Osteoblast (primary cell): ENCODE measurements around the gene CCL13. TPM values are rescaled to one million over a fixed set of nuclear protein-coding genes. Genes with fewer than 3 reads are reported as not detected.
"Not testable (repeated sequence)": the region's sequence is repeated elsewhere in the genome, so short reads cannot be mapped to it uniquely, and the experiment has no call there.

ENCODE experiments used
- DNase-seq: peaks from one replicate; pipeline ENCODE4 v3.0.0; 2011; ENCODE audit warnings: low spot score, mixed read lengths; ENCODE audit not compliant: insufficient read length; ENCODE audit errors: missing footprints
- H2AFZ ChIP-seq: 2 replicates; pipeline ENCODE4 v1.6.0; 2011; ENCODE audit warnings: mild to moderate bottlenecking, low read length
- H3K27ac ChIP-seq: 2 replicates; pipeline ENCODE4 v1.5.1; 2011; ENCODE audit warnings: mild to moderate bottlenecking, low read depth, low read length, moderate library complexity
- H3K27me3 ChIP-seq: 2 replicates; pipeline ENCODE4 v1.6.0; 2012; ENCODE audit warnings: mild to moderate bottlenecking, control low read depth, inconsistent platforms, low read length, moderate library complexity; ENCODE audit not compliant: insufficient read depth
- H3K36me3 ChIP-seq: 2 replicates; pipeline ENCODE4 v1.5.1; 2011; ENCODE audit warnings: mild to moderate bottlenecking, low read length, control low read depth, moderate library complexity; ENCODE audit not compliant: insufficient read depth
- H3K4me1 ChIP-seq: 2 replicates; pipeline ENCODE4 v1.5.1; 2011; ENCODE audit warnings: mild to moderate bottlenecking, low read length, control low read depth, moderate library complexity; ENCODE audit not compliant: insufficient read depth
- H3K4me2 ChIP-seq: 2 replicates; pipeline ENCODE4 v1.6.0; 2011; ENCODE audit warnings: mild to moderate bottlenecking, low read length; ENCODE audit not compliant: insufficient read depth
- H3K4me3 ChIP-seq: fragments of 200-600 bp; sonication (generic); 3 replicates; pipeline ENCODE4 v1.5.1; 2012; ENCODE audit warnings: mild to moderate bottlenecking, low read length, inconsistent platforms; ENCODE audit not compliant: insufficient read depth
- H3K79me2 ChIP-seq: 2 replicates; pipeline ENCODE4 v1.6.0; 2012; ENCODE audit warnings: mild to moderate bottlenecking, low read length, control low read depth, inconsistent platforms; ENCODE audit not compliant: insufficient read depth
- H3K9me3 ChIP-seq: 2 replicates; pipeline ENCODE4 v1.5.1; 2011; ENCODE audit warnings: low read depth, low read length, control low read depth
- H4K20me1 ChIP-seq: 2 replicates; pipeline ENCODE4 v1.6.0; 2012; ENCODE audit warnings: mild to moderate bottlenecking, low read length, control low read depth; ENCODE audit not compliant: insufficient read depth
- CTCF ChIP-seq: IDR thresholded peaks from 2 replicates; pipeline ENCODE4 v1.5.1; 2011; ENCODE audit warnings: mild to moderate bottlenecking, low read depth, low read length, moderate library complexity; ENCODE audit errors: extremely low read depth
- total RNA-seq: library from RNA; depleted of rRNA; stranded (reverse); fragments of >200 nt; gene quantifications from 2 replicates; pipeline ENCODE4 v1.2.3, GENCODE V29; 2012

CCL13 gene
- total RNA-seq, 1 donor, result 0.36 TPM

- H3K27ac ChIP-seq, result no peak within 1 kb of the TSS
- H3K4me2 ChIP-seq, result no peak within 1 kb of the TSS
- H2AFZ ChIP-seq, result no peak within 1 kb of the TSS
- no peaks in the 10 kb centered on the region for H3K9me3 ChIP-seq
- no peaks in the 10 kb centered on the region for H3K79me2 ChIP-seq
- no peaks in the 10 kb centered on the region for H4K20me1 ChIP-seq
- H3K4me3 ChIP-seq, result no peak within 1 kb of the TSS
- peaks cover 2% of the 10 kb centered on the region for H3K4me1 ChIP-seq
- DNase-seq, result no peak
- no peak for TF ChIP-seq CTCF
- H3K36me3 ChIP-seq, result no peaks in the 10 kb centered on the region
- H3K27me3 ChIP-seq, result no peaks in the 10 kb centered on the region
These were observed 37.2 kb upstream of the CCL13 start, which contains the start of gene CCL8 for GRCh38 chr17:34319039-34319483. TSS of gene CCL8 (plus strand) at chr17:34319435. CDS start at chr17:34319502, 67 bp downstream.

GRCh38 chr17:34321964-34322363, 34.3 kb upstream of the CCL13 start:
- H3K4me1 ChIP-seq, result no peaks in the 10 kb centered on the region
- no peak for DNase-seq
- no peak overlapping the region for H3K27ac ChIP-seq
- H3K9me3 ChIP-seq, result no peaks in the 10 kb centered on the region
- no peak overlapping the region for H2AFZ ChIP-seq
- no peak overlapping the region for H3K4me3 ChIP-seq
- H3K27me3 ChIP-seq, result no peaks in the 10 kb centered on the region
- no peak for TF ChIP-seq CTCF
- H3K79me2 ChIP-seq, result no peaks in the 10 kb centered on the region
- no peaks in the 10 kb centered on the region for H3K36me3 ChIP-seq
- no peaks in the 10 kb centered on the region for H4K20me1 ChIP-seq
- no peak overlapping the region for H3K4me2 ChIP-seq

- H4K20me1 ChIP-seq, H3K27me3 ChIP-seq, H3K4me3 ChIP-seq, H2AFZ ChIP-seq, H3K79me2 ChIP-seq, H3K4me1 ChIP-seq, H3K27ac ChIP-seq, H3K4me2 ChIP-seq, H3K36me3 ChIP-seq, DNase-seq, H3K9me3 ChIP-seq: not testable (repeated sequence)
These were observed 28.7 kb upstream of the CCL13 start for GRCh38 chr17:34327580-34327979.

- no peaks in the 10 kb centered on the region for H3K79me2 ChIP-seq
- no peak overlapping the region for H3K27ac ChIP-seq
- no peaks in the 10 kb centered on the region for H3K9me3 ChIP-seq
- no peaks in the 10 kb centered on the region for H4K20me1 ChIP-seq
- no peak overlapping the region for H3K4me2 ChIP-seq
- H3K36me3 ChIP-seq, result no peaks in the 10 kb centered on the region
- no peak overlapping the region for H3K4me3 ChIP-seq
- no peak for TF ChIP-seq CTCF
- no peaks in the 10 kb centered on the region for H3K4me1 ChIP-seq
- no peaks in the 10 kb centered on the region for H3K27me3 ChIP-seq
- H2AFZ ChIP-seq, result no peak overlapping the region
- no peak for DNase-seq
These were observed 18.6 kb upstream of the CCL13 start for GRCh38 chr17:34337701-34338100.
